Activated T-helper 1 cell treated with Interleukin-2 at 50 U/mL for 16 hours (primary cell): Measurements from ENCODE around the gene HNF1A.
"Not testable (repeated sequence)": the region's sequence is repeated elsewhere in the genome, so short reads cannot be mapped to it uniquely, and the experiment has no call there.

Experiments used
- DNase-seq: peaks from one replicate; pipeline ENCODE4 v3.0.0-alpha.2; 2020; ENCODE audit warnings: low read depth

The HNF1A gene, protein sequence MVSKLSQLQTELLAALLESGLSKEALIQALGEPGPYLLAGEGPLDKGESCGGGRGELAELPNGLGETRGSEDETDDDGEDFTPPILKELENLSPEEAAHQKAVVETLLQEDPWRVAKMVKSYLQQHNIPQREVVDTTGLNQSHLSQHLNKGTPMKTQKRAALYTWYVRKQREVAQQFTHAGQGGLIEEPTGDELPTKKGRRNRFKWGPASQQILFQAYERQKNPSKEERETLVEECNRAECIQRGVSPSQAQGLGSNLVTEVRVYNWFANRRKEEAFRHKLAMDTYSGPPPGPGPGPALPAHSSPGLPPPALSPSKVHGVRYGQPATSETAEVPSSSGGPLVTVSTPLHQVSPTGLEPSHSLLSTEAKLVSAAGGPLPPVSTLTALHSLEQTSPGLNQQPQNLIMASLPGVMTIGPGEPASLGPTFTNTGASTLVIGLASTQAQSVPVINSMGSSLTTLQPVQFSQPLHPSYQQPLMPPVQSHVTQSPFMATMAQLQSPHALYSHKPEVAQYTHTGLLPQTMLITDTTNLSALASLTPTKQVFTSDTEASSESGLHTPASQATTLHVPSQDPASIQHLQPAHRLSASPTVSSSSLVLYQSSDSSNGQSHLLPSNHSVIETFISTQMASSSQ

DNA sequence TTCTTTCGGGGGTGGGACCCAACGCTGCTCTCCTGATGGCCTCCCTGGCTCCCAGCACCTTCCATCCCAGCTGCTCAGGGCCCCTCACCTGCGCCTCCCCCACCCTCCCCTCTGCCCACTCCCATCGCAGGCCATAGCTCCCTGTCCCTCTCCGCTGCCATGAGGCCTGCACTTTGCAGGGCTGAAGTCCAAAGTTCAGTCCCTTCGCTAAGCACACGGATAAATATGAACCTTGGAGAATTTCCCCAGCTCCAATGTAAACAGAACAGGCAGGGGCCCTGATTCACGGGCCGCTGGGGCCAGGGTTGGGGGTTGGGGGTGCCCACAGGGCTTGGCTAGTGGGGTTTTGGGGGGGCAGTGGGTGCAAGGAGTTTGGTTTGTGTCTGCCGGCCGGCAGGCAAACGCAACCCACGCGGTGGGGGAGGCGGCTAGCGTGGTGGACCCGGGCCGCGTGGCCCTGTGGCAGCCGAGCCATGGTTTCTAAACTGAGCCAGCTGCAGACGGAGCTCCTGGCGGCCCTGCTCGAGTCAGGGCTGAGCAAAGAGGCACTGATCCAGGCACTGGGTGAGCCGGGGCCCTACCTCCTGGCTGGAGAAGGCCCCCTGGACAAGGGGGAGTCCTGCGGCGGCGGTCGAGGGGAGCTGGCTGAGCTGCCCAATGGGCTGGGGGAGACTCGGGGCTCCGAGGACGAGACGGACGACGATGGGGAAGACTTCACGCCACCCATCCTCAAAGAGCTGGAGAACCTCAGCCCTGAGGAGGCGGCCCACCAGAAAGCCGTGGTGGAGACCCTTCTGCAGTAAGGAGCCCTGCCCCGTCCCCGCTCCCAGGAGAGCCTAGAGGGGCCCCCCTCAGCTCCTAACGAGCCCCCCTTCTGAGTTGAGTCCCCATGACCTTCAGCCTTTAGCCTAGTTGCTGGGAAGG is at the start of gene HNF1A:
Gene HNF1A (plus strand): TSS at position 248 of the 924 bp plus-strand sequence. CDS start 226 bp downstream, at position 474.
- no peak for DNase-seq

DNA sequence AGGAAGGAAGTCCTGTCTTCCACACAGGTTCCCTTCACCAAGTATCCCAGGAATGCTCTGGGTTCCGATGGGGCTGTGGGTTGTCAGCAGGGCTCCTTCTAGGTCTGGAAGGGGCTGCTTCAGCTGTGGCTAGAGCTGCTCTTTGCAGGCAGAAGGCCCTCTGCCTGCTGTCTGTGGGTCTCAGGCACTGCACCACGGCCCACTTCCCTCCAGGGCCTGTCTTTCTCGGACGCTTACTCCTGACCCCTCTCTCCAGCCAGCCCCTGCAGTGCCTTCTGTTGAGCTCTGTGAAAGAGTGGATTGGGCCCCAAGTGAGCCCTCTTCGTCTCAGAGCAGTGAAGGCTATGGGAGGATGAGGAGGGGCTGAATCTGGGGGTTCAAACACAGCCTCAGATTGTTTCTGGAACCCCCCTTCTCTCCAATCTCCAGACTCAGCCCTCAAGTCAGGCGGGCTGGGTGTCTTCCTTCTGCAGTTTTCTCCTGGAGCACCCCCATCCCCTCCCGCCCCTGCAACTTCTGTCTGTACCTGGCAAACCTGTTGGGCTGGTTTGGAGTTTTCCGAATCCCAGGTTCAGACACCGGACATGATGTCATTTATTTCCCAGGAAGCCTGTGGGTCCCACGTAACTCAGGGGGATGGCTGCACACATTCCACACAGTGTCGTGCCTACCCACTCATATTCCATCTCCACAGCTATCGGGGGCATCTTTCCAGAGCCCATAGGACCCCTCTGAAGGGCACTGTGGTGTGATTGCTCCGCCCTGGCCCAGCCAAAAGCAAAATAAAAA is 49.3 kb upstream of the HNF1A start:
- DNase-seq, result no peak

DNA sequence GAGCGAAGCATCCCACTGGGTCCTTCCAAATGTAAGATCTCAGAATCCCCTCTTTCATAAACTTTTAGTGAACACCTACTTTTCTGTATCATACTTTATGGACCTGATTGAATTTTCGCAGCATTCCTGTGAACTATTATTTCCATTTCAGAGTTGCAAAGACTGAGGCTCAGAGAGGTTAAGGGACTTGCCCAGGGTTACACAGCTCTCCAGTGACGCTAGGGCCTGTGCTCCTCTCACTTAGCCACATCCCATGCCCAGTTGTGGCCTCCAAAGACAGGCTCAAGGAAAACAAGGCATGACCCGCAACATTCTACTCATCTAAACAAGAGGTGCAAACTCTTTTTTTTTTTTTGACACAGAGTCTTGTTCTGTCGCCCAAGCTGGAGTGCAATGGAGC is 48.3 kb upstream of the HNF1A start:
- no peak for DNase-seq

DNA sequence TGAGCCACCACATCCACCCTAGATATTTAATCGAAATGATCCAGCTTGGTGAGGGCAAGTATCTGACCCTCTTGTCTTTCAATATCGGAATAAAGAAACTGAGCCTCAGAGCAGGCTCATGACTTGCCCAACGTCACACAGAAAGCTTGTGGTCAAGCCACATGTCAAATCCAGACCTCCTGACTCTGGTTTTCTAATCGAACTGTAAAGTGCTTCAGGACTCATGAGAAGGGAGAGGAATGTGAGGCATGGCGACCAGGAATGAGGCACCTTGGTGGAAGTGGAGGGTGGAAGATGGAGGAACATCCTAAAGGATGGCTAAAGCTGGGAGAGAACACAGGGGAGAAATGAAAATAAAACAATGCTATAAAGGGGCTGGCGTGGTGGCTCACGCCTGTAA is 46.3 kb upstream of the HNF1A start:
- DNase-seq, result no peak

DNA sequence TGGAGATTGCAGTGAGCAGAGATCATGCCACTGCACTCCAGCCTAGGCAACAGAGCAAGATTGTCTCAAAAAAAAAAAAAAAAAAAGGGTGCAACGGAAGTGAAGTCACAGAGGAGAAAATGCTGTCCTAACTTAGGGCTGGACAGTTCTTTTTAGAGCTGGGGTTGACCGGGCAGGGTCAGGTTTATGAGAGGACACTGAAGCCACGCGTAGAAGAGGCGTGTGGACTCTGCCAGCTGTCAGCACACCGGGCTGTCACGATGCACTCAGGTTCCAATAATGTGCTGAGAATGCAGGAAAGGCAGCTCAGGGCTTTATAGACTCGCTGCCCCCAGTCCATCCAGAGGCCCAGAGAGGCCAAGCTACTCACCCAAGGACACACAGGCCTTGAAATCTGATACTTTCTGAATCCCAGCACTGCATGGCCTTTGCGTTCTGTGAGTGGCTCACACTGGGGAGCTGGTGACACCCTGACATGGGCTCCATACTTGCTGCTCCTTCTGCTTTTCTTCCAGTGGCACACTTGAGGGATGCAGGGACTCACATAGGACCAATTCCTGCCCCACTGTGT is 45.3 kb upstream of the HNF1A start:
- DNase-seq, result no peak

DNA sequence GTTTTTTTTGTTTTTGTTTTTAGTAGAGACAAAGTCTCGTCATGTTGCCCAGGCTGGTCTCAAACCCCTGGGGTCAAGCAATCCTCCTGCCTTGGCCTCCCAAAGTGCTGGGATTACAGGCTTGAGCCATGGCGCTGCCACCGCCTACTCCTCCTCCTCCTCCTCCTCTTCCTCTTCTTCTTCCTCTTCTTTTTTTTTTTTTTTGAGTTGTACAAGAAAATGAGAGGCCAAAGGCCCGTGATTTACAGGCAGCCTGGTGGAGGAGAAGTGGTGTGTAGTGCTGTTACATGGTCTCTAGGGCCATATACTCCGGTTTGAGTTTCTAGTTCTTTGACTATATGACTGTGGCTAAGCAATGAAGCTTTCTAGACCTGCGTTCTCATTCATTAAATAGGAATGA is 44.6 kb upstream of the HNF1A start:
- no peak for DNase-seq

DNA sequence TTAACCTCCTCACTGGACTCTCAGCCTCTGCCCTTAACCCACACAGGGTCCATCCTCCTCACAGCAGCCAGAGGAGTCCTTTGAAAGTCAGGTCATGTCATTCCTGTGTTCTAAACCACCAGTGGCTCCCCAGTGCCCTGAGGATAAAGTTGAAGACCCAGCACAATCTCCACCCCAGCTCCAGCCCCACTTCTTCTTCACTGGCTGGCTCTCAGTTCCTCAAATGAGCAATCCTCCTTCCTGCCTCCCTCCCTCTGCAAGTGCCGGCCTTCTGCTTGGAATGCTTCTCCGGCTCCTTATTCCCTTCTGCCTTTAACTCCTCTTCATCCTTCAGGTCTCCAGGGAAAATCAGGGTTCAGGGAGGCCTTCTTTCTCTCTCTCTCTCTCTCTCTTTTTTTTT is 42.1 kb upstream of the HNF1A start:
- no peak for DNase-seq

DNA sequence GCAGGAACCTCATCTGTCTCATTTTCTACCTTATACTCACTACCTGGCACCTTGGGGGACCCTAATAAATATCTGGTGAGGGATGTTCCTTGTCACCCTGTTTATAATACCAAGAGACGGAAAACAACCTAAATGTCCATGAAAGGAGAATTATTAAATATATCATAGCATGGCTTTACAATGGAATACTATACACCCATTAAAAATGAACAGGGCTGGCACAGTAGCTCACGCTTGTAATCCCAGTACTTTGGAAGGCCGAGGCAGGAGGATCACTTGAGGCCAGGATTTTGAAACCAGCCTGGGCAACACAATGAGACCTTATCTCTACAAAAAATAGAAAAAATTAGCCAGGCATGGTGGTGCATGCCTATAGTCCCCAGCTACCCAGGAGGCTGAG is 39.8 kb upstream of the HNF1A start:
- DNase-seq, result no peak

DNA sequence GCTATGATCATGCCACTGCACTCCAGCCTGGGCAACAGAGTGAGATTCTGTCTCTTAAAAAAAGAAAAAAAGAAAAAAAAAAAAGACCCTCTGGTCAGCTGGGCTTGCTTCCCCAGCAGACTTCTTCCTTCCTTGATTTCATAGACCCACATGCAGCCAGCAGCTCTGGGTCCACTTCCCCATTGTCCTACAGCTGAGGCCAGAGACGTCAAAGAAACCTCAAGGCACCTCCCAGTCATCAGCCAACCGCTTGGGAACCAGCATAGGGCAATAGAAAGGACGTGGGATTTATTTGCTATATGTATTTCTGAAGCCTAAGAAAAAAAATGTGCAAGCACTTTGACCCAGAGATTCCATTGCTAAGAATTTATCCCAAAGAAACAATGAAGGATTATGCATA is 38.8 kb upstream of the HNF1A start:
- DNase-seq, result no peak

DNA sequence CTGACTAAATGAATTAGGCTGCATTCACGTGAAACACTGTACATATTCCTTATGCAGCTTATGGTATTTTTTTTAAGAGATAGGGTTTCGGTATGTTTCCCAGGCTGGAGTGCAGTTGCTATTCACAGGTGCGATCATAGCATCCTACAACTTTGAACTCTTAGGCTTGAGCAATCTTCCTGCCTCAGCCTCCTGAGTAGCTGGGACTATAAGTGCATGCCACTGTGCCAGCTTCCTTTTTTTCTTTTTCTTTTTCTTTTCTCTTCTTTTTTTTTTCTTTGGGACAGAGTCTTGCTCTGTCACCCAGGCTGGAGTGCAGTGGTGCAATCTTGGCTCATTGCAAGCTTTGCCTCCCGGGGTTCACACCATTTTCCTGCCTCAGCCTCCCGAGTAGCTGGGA is 38.3 kb upstream of the HNF1A start:
- no peak for DNase-seq

DNA sequence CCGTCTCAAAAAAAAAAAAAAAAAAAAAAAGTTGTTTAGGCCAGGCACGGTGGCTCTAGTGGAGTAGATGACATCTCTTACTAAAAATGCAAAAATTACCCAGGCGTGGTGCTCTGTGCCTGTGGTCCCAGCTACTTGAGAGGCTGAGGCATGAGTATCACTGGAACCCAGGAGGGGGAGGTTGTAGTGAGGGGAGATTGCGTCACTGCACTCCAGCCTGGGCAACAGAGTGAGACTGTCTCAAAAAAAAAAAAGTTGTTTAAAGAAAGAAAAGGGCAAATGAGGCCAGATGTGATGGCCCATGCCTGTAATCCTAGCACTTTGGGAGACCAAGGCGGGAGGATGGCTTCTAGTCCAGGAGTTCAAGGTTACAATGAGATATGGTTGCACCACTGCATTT is 37.5 kb upstream of the HNF1A start:
- no peak for DNase-seq

DNA sequence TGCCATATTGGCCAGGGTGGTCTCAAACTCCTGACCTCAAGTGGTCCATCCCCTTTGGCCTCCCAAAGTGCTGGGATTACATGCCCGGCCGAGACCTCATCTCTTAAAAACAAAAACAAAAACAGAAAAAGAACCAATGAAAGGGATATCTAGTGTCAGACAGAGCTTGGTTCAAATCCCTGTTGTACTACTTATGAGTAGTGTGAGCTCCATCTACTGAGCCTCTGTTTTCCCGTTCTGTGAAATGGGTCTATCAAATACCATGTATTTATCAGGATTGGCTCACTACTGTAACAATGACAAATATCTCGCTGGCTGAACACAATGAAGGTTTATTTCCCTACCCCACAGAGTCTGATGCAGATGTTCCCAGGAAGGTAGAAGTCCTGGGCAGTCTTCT is 36.9 kb upstream of the HNF1A start:
- no peak for DNase-seq

DNA sequence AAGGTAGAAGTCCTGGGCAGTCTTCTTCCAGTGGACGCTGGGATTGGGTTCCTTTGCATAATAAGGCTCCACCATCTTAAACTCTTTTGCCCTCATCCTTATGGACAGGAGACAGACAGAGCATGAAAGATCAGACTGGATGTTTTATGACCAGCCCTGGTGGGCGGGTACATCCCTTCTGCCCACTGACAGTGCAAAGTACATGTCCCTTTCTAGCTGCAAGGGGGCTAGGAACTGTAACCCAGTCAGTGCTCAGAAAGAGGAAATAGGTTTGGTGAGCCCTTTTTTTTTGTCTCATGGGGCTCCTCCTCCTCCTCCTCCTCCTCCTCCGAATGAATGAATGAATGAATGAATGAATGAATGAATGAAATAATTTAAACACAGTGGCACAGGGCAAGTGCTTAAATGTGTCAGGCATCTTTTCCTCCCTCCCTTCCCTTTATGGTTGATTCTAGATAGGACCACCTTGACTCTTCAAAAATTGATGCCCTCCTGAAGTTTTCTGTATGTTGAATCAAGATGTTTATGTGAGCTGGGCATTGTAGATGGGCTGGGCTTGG is 36.4 kb upstream of the HNF1A start:
- no peak for DNase-seq

DNA sequence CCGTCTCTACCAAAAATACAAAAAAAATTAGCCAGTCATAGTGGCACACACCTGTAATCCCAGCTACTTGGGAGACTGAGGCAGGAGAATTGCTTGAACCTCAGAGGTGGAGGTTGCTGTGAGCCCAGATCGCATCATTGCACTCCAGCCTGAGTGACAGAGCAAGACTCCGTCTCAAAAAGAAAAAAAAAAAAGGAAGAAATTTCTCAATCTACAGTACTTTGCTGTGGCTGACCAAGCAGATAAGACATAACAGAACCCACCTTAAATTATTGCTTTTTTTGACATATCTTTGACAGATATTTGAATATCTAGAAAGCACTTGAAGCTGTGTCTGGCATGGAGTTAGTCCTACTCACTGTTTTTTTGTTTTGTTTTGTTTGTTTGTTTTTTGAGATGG is 34.9 kb upstream of the HNF1A start:
- DNase-seq, result no peak

DNA sequence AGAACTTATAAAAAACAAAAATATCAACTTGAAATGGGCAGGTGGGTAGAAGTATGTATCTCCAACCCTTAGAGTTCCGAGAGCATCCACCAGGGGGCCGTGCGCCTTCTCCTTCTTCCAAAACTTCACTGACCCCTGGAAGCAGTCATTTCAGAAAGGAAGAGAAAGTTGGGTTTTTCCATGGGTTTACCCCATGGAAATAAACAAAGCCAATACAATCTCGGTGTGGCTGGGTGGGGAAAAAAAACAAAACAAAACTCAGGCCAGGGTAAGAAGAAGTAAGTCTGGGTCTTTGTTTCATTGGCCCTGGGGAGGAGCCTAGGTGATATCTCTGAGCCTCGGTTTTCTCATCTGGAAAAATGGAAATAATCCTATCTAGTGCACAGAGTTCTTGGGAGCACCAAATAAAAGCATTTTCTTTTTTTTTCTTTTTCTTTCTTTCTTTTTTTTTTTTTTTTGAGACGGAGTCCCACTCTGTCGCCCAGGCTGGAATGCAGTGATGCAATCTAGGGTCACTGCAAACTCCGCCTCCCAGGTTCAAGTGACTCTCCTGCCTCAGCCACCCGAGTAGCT is 33.6 kb upstream of the HNF1A start:
- DNase-seq, result peak; percentile 26

DNA sequence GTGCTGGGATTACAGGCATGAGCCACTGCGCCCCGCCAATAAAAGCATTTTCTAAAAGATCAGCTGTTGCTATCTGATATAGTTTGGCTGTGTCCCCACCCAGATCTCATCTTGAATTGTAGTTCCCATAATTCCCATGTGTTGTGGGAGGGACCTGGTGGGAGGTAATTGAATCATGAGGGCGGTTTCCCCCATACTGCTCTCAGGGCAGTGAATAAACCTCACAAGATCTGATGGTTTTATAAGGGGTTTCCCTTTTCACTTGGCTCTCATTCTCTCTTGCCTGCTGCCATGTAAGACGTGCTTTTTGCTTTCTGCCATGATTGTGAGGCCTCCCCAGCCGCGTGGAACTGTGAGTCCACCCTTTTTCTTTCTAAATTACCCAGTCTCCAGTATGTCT is 32.8 kb upstream of the HNF1A start:
- DNase-seq, result not testable (repeated sequence)

DNA sequence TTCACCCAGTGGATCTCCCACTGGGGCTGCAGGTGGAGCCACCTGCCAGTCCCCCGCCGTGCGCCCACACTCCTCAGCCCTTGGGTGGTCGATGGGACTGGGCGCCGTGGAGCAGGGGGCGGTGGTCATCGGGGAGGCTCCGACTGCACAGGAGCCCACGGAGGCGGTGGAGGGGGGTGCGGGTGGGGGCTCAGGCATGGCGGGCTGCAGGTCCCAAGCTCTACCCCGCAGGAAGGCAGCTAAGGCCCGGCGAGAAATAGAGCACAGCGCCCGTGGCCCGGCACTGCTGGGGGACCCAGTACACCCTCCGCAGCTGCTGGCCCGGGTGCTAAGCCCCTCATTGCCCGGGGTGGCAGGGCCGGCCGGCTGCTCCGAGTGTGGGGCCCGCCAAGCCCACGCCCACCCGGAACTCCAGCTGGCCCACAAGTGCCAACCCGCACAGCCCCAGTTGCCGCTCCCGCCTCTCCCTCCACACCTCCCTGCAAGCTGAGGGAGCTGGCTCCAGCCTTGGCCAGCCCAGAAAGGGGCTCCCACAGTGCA is 28.0 kb upstream of the HNF1A start:
- DNase-seq, result not testable (repeated sequence)

DNA sequence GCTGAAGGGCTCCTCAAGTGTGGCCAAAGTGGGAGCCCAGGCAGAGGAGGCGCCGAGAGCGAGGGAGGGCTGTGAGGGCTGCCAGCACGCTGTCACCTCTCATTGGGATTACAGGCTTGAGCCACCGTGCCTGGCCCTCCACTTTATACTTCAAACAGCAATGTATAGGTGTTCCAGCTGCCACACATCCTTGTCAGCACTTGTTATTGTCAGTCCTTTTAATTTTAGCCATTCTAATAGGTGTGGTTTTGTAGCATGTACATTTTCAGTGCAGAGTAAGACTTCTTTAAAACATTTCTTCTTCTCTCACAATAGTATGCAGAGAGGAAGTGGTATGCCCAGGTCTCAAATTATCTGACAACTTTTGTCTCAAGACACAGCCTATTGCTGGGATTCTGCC is 27.5 kb upstream of the HNF1A start:
- no peak for DNase-seq

DNA sequence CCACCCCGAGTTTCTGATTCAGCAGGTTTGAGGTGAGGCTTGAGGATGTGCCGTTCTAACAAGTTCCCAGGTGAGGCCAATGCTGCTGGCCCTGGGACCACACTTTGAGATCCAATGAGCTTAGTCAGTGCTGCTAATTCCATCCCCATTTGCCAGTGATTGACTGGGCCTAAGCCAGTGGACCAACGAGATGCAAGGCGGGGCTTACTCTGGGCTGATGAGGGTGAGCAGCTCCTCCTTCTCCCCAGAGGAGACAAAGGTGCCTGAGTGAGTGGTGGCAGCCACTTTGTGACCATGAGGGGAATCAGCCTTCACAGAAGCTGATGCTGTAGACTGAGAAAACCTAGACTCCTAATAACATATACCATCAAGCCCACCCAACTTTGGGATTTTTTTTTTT is 23.1 kb upstream of the HNF1A start:
- no peak for DNase-seq

DNA sequence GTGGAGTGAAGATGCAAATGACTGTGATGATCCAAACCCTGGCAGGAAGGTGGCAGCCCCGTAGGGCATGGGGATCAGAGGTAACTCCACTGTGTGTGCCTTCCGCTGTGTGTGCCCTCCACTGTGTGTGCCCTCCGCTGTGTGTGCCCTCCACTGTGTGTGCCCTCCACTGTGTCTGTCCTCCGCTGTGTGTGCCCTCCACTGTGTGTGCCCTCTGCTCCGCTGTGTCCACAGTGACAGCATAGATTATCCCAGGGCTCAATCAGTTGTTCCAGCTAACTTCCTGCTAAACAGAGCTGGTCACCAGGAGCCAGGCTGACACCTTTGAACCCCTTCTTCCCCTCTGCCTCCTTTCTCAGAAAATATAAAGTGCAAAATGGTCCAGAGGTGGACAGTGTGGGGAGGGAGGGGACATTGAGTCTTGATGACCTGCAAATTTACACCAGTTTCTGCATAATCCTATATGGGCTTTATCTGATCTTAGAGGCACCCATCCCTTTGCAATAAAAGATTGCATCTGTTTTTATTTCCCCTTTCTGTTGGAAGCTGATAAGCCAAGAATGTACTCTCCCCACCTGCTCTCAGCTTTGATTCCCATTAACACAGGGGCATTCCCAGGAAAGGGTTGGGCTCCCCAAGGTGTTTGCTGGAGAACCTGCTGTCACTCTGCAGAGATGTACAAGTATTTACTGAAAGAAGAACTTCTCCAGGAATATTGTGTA is 21.6 kb upstream of the HNF1A start:
- DNase-seq, result no peak
